Keratinocyte (primary cell): ENCODE results near the gene TMEM266. TPM values are rescaled to one million over a fixed set of nuclear protein-coding genes. Genes with fewer than 3 reads are reported as not detected.

Experiments used
- DNase-seq: peaks from one replicate; pipeline ENCODE4 v3.0.0-alpha.2; 2011; ENCODE audit warnings: low read depth, missing footprints, low spot score
- FAIRE-seq: peaks from 2 replicates; lab custom pipeline; 2011; peaks lifted over from hg19 to GRCh38; lab: Jason Lieb, UNC
- H2AFZ ChIP-seq: 2 replicates; pipeline ENCODE4 v1.6.0; 2012; ENCODE audit warnings: low read length, control low read depth, inconsistent platforms; ENCODE audit not compliant: control insufficient read depth
- H3K27ac ChIP-seq: 2 replicates; pipeline ENCODE4 v1.5.1; 2011; ENCODE audit warnings: low read length; ENCODE audit not compliant: control insufficient read depth, insufficient read depth
- H3K27me3 ChIP-seq: 3 replicates; pipeline ENCODE4 v1.6.0; 2011; ENCODE audit warnings: low read length; ENCODE audit not compliant: control insufficient read depth, insufficient read depth; ENCODE audit errors: extremely low read depth
- H3K36me3 ChIP-seq, 2 experiments: 2 replicates in 1 of 2; 3 replicates in 1 of 2; pipeline ENCODE4 v1.5.1; 2011; ENCODE audit warnings: low read length in 2 of 2, mild to moderate bottlenecking in 1 of 2; ENCODE audit not compliant: control insufficient read depth in 2 of 2, insufficient read depth in 2 of 2; ENCODE audit errors: extremely low read depth in 1 of 2
- H3K4me1 ChIP-seq: 3 replicates; pipeline ENCODE4 v1.5.1; 2011; ENCODE audit warnings: low read length; ENCODE audit not compliant: control insufficient read depth, insufficient read depth; ENCODE audit errors: extremely low read depth
- H3K4me2 ChIP-seq: 3 replicates; pipeline ENCODE4 v1.6.0; 2011; ENCODE audit warnings: low read depth, low read length; ENCODE audit not compliant: control insufficient read depth, insufficient read depth; ENCODE audit errors: extremely low read depth
- H3K4me3 ChIP-seq, 3 experiments: fragments of 200-600 bp in 1 of 3; sonication (generic) in 1 of 3; 2 replicates in 2 of 3; 3 replicates in 1 of 3; pipeline ENCODE4 v1.5.1; 2011 to 2016; ENCODE audit warnings: low read length in 3 of 3, mild to moderate bottlenecking in 3 of 3, control low read depth in 2 of 3, inconsistent platforms in 1 of 3, low read depth in 1 of 3, mixed read lengths in 1 of 3, mixed run types in 1 of 3, moderate library complexity in 1 of 3; ENCODE audit not compliant: control insufficient read depth in 2 of 3, insufficient read depth in 2 of 3; ENCODE audit errors: extremely low read depth in 1 of 3
- H3K79me2 ChIP-seq: 2 replicates; pipeline ENCODE4 v1.6.0; 2012; ENCODE audit warnings: low read length; ENCODE audit not compliant: control insufficient read depth, insufficient read depth
- H3K9ac ChIP-seq: 3 replicates; pipeline ENCODE4 v1.6.0; 2011; ENCODE audit warnings: low read length; ENCODE audit not compliant: control insufficient read depth, insufficient read depth; ENCODE audit errors: extremely low read depth
- H3K9me1 ChIP-seq: 3 replicates; pipeline ENCODE4 v1.6.0; 2011; ENCODE audit warnings: low read length; ENCODE audit not compliant: control insufficient read depth, insufficient read depth; ENCODE audit errors: extremely low read depth
- H3K9me3 ChIP-seq: 2 replicates; pipeline ENCODE4 v1.5.1; 2012; ENCODE audit warnings: low read depth, low read length; ENCODE audit not compliant: control insufficient read depth
- H4K20me1 ChIP-seq: 3 replicates; pipeline ENCODE4 v1.6.0; 2011; ENCODE audit warnings: low read length; ENCODE audit not compliant: control insufficient read depth, insufficient read depth; ENCODE audit errors: extremely low read depth
- EZH2 ChIP-seq: IDR thresholded peaks from one replicate; pipeline ENCODE4 v1.6.1; 2012; ENCODE audit warnings: inconsistent platforms, mild to moderate bottlenecking, low read length, moderate library complexity
- dilution Hi-C: fragments of 300-500 bp; cut with MboI; formaldehyde crosslinking; loops from one replicate; pipeline ENCODE4 v1.7.0; 2020; ENCODE audit warnings: low sequenced_read_pairs; ENCODE audit not compliant: extremely low pct_ligation_motif_present
- polyA plus RNA-seq, 5 experiments: library from polyadenylated mRNA; depleted of rRNA in 3 of 5; stranded (reverse) in 3 of 5; stranded (forward) in 1 of 5; unstranded in 1 of 5; fragments of >200 nt; gene quantifications; 1 replicate in 1 of 5; 2 replicates in 3 of 5; 3 replicates in 1 of 5; pipeline versions ENCODE4 v1.2.1 to v1.2.3, GENCODE V29; 2011 to 2012; ENCODE audit warnings: missing spikeins in 2 of 5, low read depth in 1 of 5, low replicate concordance in 1 of 5
- TF ChIP-seq, protein P1 (sequence below), 3 experiments: IDR thresholded peaks in 1 of 3; conservative IDR thresholded peaks in 1 of 3; optimal IDR thresholded peaks in 1 of 3; 2 replicates in 2 of 3; 3 replicates in 1 of 3; pipeline versions ENCODE3 to v1.5.1; 2011; ENCODE audit warnings: low read length in 3 of 3, mild to moderate bottlenecking in 3 of 3, moderate library complexity in 2 of 3, control low read depth in 1 of 3, inconsistent platforms in 1 of 3; ENCODE audit not compliant: insufficient read depth in 2 of 3; ENCODE audit errors: extremely low read depth in 1 of 3

The TMEM266 gene
- polyA plus RNA-seq, 1 donor (not counting 4 experiments of a cell fraction or from before 2014, with no cell fraction given) = 0.03 TPM

DNA sequence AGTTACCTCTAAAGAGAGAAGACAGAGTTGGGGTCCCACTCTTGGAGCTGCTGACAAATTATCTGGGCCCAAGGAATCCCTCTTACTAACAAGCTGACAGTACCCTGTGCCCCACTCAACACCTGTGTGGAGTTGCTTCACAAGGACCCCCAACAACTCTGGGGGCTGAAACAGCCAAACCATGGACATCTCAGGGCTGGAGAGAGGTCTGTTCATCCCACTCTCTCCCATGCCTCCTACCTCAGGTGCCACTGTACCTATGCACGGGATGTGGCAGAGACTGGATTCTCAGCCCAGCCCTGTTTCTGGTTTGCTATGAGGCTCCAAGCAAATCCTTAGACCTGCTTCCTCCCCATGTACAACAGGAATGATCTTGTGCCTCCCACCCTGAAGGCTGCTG lies 149.7 kb downstream of the TMEM266 start:
- no peak for FAIRE-seq
- dilution Hi-C loops = no loop called here
- peaks cover 22 to 26% of the 10 kb centered on the region in 2 experiments for H3K36me3 ChIP-seq

DNA sequence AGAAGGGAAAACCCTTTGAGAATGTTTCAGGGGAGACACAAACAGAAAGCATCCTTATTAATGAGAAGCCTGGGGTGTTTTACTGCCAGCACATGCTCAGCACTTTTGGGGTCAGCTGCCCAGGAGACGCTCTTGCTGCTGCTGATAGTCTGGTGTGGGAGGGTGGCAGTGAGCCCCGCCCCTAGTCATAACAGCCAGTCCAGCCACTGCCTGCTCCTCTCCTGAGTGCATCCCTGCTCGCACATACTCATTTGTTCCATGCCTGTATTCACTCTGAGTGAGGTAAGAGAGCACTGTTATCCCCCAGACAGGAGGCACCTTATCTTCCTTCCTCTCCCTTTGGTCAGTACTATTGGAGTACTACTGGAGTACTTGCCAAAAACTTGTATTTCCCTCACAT lies 150.2 kb downstream of the TMEM266 start:
- no peaks in the 10 kb centered on the region for H3K9me1 ChIP-seq
- dilution Hi-C loops = no loop called here
- no peak overlapping the region for H3K4me2 ChIP-seq
- H3K79me2 ChIP-seq = no peaks in the 10 kb centered on the region
- no peak overlapping the region for H3K4me3 ChIP-seq
- H3K4me1 ChIP-seq = peaks cover 6% of the 10 kb centered on the region
- peaks cover 24 to 28% of the 10 kb centered on the region in 2 experiments for H3K36me3 ChIP-seq
- H2AFZ ChIP-seq = no peak overlapping the region
- H3K9me3 ChIP-seq = no peaks in the 10 kb centered on the region
- no peak overlapping the region for H3K27ac ChIP-seq
- H4K20me1 ChIP-seq = no peaks in the 10 kb centered on the region
- H3K9ac ChIP-seq = no peak overlapping the region
- DNase-seq (no peak), FAIRE-seq (no peak)
- no peak for TF ChIP-seq EZH2
- TF ChIP-seq, protein P1, sequence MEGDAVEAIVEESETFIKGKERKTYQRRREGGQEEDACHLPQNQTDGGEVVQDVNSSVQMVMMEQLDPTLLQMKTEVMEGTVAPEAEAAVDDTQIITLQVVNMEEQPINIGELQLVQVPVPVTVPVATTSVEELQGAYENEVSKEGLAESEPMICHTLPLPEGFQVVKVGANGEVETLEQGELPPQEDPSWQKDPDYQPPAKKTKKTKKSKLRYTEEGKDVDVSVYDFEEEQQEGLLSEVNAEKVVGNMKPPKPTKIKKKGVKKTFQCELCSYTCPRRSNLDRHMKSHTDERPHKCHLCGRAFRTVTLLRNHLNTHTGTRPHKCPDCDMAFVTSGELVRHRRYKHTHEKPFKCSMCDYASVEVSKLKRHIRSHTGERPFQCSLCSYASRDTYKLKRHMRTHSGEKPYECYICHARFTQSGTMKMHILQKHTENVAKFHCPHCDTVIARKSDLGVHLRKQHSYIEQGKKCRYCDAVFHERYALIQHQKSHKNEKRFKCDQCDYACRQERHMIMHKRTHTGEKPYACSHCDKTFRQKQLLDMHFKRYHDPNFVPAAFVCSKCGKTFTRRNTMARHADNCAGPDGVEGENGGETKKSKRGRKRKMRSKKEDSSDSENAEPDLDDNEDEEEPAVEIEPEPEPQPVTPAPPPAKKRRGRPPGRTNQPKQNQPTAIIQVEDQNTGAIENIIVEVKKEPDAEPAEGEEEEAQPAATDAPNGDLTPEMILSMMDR (optimal IDR thresholded peaks at IDR 0.05 in 1 of 3, IDR thresholded peaks at IDR 0.05 in 1 of 3, conservative IDR thresholded peaks at IDR 0.05 in 1 of 3; ENCODE audit: extremely low read depth in 1 of 3, insufficient read depth in 2 of 3, low read length in 3 of 3) = no peak
- no peaks in the 10 kb centered on the region for H3K27me3 ChIP-seq

More for the DNA sequence above, 149.7 kb downstream of the TMEM266 start:
- no peak overlapping the region for H3K4me3 ChIP-seq
- no peaks in the 10 kb centered on the region for H4K20me1 ChIP-seq
- H3K9ac ChIP-seq = no peak overlapping the region
- H3K79me2 ChIP-seq = no peaks in the 10 kb centered on the region
- no peak overlapping the region for H3K4me2 ChIP-seq
- no peaks in the 10 kb centered on the region for H3K9me1 ChIP-seq
- H3K27me3 ChIP-seq = no peaks in the 10 kb centered on the region
- DNase-seq = no peak
- peaks cover 6% of the 10 kb centered on the region for H3K4me1 ChIP-seq
- no peaks in the 10 kb centered on the region for H3K9me3 ChIP-seq
- TF ChIP-seq, protein P1 (optimal IDR thresholded peaks at IDR 0.05 in 1 of 3, IDR thresholded peaks at IDR 0.05 in 1 of 3, conservative IDR thresholded peaks at IDR 0.05 in 1 of 3; ENCODE audit: extremely low read depth in 1 of 3, insufficient read depth in 2 of 3, low read length in 3 of 3) = no peak
- TF ChIP-seq EZH2 = no peak
- no peak overlapping the region for H2AFZ ChIP-seq
- no peak overlapping the region for H3K27ac ChIP-seq
